ENCODE results near the gene PDC. TPM values are rescaled to one million over a fixed set of nuclear protein-coding genes. Genes with fewer than 3 reads are reported as not detected.

The PDC gene
- total and polyA plus RNA-seq, 7 donors = not detected

DNA sequence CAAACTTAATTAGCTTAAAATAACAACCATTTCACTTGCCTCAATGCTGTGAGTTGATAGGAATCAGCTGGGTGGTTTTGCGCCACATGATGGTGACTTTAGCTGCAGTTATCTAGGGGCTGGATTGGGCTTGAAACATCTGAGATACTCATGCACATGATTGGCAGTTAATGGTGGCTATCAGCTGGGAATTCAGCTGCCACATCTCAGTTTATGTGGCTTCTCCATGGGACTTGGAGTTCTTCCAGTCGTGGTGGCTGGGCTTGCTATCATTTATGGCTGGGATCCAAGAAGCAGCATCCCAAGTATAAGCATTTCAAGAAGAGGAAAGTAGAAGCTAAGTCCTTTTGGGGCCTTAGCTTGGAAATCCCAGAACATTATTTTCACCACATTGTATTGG lies 36.4 kb downstream of the PDC start:
- Histone ChIP-seq H3K36me3 (peaks cover 0 to 28% (median 5%) of the 10 kb centered on the region in 4 donors), H3K27ac (no peak overlapping the region), H3K9me3 (no peaks in the 10 kb centered on the region), H3K27me3 (no peaks in the 10 kb centered on the region), H3K4me3 (no peak overlapping the region), H3K4me1 (no peaks in the 10 kb centered on the region)
- no peak for DNase-seq
- intact Hi-C loops (cut with DNase I) = no loop called here
- 55 to 68% methylated on average over 2 of the region's 2 CpGs for WGBS, 2 donors
- TF ChIP-seq POLR2A (IDR thresholded peaks at IDR 0.05) (no peak), EP300 (IDR thresholded peaks at IDR 0.05) (no peak), POLR2AphosphoS5 (IDR thresholded peaks at IDR 0.05) (no peak)
- TF ChIP-seq, protein P1, sequence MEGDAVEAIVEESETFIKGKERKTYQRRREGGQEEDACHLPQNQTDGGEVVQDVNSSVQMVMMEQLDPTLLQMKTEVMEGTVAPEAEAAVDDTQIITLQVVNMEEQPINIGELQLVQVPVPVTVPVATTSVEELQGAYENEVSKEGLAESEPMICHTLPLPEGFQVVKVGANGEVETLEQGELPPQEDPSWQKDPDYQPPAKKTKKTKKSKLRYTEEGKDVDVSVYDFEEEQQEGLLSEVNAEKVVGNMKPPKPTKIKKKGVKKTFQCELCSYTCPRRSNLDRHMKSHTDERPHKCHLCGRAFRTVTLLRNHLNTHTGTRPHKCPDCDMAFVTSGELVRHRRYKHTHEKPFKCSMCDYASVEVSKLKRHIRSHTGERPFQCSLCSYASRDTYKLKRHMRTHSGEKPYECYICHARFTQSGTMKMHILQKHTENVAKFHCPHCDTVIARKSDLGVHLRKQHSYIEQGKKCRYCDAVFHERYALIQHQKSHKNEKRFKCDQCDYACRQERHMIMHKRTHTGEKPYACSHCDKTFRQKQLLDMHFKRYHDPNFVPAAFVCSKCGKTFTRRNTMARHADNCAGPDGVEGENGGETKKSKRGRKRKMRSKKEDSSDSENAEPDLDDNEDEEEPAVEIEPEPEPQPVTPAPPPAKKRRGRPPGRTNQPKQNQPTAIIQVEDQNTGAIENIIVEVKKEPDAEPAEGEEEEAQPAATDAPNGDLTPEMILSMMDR (IDR thresholded peaks at IDR 0.05) = no peak

DNA sequence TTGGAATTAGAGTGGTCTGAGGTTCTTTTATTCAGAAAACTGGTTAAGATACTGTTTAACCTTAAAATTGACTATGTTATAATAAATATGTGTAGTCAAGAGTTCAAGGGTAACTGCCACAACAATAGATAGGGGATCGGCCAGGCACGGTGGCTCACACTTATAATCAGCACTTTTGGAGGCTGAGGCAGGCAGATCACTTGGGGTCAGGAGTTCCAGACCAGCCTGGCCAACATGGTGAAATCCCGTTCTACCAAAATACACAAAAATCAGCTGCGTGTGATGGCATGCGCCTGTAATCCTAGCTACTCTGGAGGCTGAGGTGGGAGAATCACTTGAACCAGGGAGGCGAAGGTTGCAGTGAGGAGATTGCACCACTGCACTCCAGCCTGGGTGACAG lies 39.5 kb downstream of the PDC start:
- 91 to 92% methylated on average over 6 of the region's 6 CpGs for WGBS, 2 donors
- intact Hi-C loops (cut with DNase I) = no loop called here
- Histone ChIP-seq H3K9me3 (no peaks in the 10 kb centered on the region), H3K27me3 (no peaks in the 10 kb centered on the region), H3K4me1 (no peaks in the 10 kb centered on the region), H3K36me3 (peaks cover 0 to 39% (median 5%) of the 10 kb centered on the region in 4 donors), H3K4me3 (no peak overlapping the region), H3K27ac (no peak overlapping the region)
- TF ChIP-seq POLR2A (IDR thresholded peaks at IDR 0.05) (no peak), POLR2AphosphoS5 (IDR thresholded peaks at IDR 0.05) (no peak), EP300 (IDR thresholded peaks at IDR 0.05) (no peak)
- TF ChIP-seq, protein P1 (IDR thresholded peaks at IDR 0.05) = no peak
- no peak for DNase-seq

DNA sequence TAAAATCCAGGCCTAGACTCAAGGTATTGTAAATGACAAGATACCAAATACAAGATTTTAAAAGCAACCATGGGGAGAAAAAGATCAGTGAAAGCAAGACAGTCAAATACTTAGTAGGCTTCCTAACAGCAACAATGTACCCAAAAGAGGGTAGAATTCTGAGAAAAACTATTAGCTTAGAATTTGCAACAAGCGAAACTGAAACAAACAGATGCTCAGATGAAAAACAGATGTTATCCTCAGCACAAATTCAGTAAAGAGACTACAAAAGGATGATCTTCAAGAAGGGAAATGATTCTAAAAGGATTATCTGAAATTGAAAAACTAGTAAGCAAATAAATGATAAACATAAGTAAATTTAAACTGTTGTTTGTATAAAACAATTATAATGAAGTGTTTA lies 40.0 kb downstream of the PDC start:
- Histone ChIP-seq H3K4me1 (no peaks in the 10 kb centered on the region), H3K36me3 (peaks cover 0 to 39% (median 5%) of the 10 kb centered on the region in 4 donors), H3K4me3 (no peak overlapping the region), H3K27me3 (no peaks in the 10 kb centered on the region), H3K9me3 (no peaks in the 10 kb centered on the region), H3K27ac (no peak overlapping the region)
- 73 to 84% methylated on average over 1 of the region's 1 CpG for WGBS, 2 donors
- DNase-seq = no peak
- intact Hi-C loops (cut with DNase I) = no loop called here
- TF ChIP-seq POLR2A (IDR thresholded peaks at IDR 0.05) (no peak), POLR2AphosphoS5 (IDR thresholded peaks at IDR 0.05) (peak in 1 of 4 donors; percentile 8), EP300 (IDR thresholded peaks at IDR 0.05) (no peak)
- TF ChIP-seq, protein P1 (IDR thresholded peaks at IDR 0.05) = no peak

DNA sequence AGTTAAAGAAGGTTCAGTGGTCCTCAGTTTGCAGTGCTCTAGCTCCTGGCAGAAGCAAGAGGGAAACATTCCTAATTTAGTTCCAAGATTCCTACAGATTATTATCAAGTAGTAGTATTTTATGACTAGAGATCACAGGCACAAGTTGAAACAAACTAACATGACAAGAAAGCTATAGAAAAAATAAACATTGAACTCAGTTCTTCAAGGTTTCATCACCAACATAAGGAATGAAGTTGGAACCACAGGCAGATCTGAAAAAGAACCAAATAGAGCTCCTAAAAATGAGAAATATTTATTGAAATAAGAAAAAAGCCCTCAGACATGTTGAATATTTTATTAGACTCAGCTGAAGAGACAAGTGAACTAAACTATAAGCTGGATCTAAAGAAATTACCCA lies 40.6 kb downstream of the PDC start:
- H3K36me3 ChIP-seq = peaks cover 0 to 39% (median 5%) of the 10 kb centered on the region in 4 donors
- intact Hi-C loops (cut with DNase I) = no loop called here
- no peaks in the 10 kb centered on the region for H3K4me1 ChIP-seq
- no peaks in the 10 kb centered on the region for H3K27me3 ChIP-seq
- no peak overlapping the region for H3K4me3 ChIP-seq
- H3K9me3 ChIP-seq = no peaks in the 10 kb centered on the region
- no peak for TF ChIP-seq POLR2AphosphoS5 (IDR thresholded peaks at IDR 0.05)
- TF ChIP-seq, protein P1 (IDR thresholded peaks at IDR 0.05) = no peak
- no peak for TF ChIP-seq EP300 (IDR thresholded peaks at IDR 0.05)
- no peak for TF ChIP-seq POLR2A (IDR thresholded peaks at IDR 0.05)
- no peak overlapping the region for H3K27ac ChIP-seq
- DNase-seq = no peak

DNA sequence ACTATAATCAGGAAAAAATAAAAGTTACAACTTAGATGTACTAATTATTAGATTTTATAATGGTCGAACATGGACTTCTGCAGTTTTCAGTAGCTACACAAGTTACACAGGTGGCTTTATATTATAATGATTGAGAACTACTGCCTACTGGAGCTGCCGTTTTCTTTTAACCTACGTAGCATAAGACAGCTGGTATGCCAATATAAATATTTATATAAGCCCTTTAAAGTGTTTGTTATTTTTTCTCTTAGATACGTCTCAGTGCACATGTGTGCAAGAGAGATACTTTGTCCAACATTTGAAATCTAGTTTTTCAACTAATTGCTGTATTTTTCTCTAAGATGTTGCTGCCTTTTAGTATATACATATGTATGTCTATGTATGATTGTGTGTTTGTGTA lies 42.4 kb downstream of the PDC start:
- intact Hi-C loops (cut with DNase I) = no loop called here
- Histone ChIP-seq H3K9me3 (no peaks in the 10 kb centered on the region), H3K4me3 (no peak overlapping the region), H3K27me3 (no peaks in the 10 kb centered on the region), H3K4me1 (no peaks in the 10 kb centered on the region), H3K27ac (no peak overlapping the region), H3K36me3 (peaks cover 0 to 45% (median 5%) of the 10 kb centered on the region in 4 donors)
- DNase-seq = no peak
- 41 to 66% methylated on average over 4 of the region's 4 CpGs for WGBS, 2 donors
- no peak for TF ChIP-seq POLR2AphosphoS5 (IDR thresholded peaks at IDR 0.05)
- no peak for TF ChIP-seq POLR2A (IDR thresholded peaks at IDR 0.05)
- no peak for TF ChIP-seq EP300 (IDR thresholded peaks at IDR 0.05)
- TF ChIP-seq, protein P1 (IDR thresholded peaks at IDR 0.05) = no peak
